Panc1 (cell line): ENCODE results near the gene RETREG3.

ENCODE experiments used
- CTCF ChIP-seq: fragments of 450-650 bp; IDR thresholded peaks from 2 replicates; pipeline ENCODE4 v1.5.1; 2017; ENCODE audit warnings: mild to moderate bottlenecking
- POLR2AphosphoS5 ChIP-seq: IDR thresholded peaks from 2 replicates; pipeline ENCODE4 v1.6.1; 2012; ENCODE audit warnings: mild to moderate bottlenecking, low read depth, low read length, moderate library complexity
- REST ChIP-seq, 2 experiments: IDR thresholded peaks; 2 replicates each; pipeline ENCODE4 v1.6.1; 2011 to 2012; ENCODE audit warnings: low read depth in 2 of 2, control low read depth in 1 of 2, low read length in 1 of 2, mild to moderate bottlenecking in 1 of 2, moderate library complexity in 1 of 2; ENCODE audit not compliant: insufficient read depth in 1 of 2

- TF ChIP-seq CTCF (no peak), POLR2AphosphoS5 (no peak), REST (IDR thresholded peaks at IDR 0.05; ENCODE audit: insufficient read depth in 1 of 2, low read depth in 2 of 2, low read length in 1 of 2) (no peak)
Measured at GRCh38 chr17:42623271-42623670, 14.1 kb upstream of the RETREG3 start.
